ENCODE data around the gene TTLL1.

The TTLL1 gene

DNA sequence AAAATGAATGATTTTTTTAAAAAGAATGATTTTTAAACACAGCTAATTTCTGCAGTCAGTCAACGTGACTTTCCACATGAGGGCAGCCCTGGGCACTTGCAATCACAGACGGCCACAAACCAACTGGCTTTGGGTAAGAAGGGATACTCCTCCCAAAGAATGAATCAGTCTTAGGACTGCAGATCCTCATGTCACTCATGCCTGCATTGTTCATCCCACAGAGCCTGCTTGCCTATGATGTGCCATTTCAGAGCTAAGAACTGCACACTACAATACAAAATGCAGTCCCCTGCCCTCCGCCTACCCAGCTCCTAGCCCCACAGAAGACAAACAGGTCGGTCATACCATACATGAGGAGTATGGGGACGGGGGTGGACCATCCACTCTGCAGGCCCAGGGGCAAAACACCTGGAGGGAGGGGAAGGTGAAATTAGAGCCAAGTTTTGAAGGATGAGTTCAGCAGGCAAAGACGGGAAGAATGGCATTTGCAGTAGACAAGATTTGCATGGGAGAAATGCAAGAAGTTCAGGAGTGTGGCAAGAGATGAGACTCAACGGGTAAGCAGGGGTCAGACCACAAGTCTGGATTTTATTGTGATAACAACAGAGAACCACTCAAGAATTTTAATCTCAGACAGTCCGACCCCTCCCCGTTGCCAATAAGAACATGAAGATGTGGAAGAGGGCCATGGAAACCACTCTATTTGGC, 98.9 kb downstream of the TTLL1 start:
- no peak for DNase-seq

Measured in NCI-H526 treated with DMSO at 0.1 percent for 48 hours (cell line).